MCF 10A (cell line): ENCODE measurements around the gene COL5A2. TPM values are rescaled to one million over a fixed set of nuclear protein-coding genes. Genes with fewer than 3 reads are reported as not detected.

Experiments
- BruUV-seq: library from RNA; stranded (reverse); fragments of 400-500 nt; replicated peaks from 2 replicates; lab custom pipeline; 2021; lab: Mats Ljungman, UMichigan
- CTCF ChIA-PET: fragments of 300-600 bp; sonication (Branson Sonifier 250); formaldehyde crosslinking; extraction: SDS; loops from one replicate; lab custom pipeline; 2021; ENCODE audit warnings: antibody characterized with exemption, inconsistent platforms; lab: Yijun Ruan, JAX
- POLR2A ChIA-PET: fragments of 300-600, 350-650 bp; sonication (Branson Sonifier 250); formaldehyde crosslinking; extraction: SDS; loops from one replicate; lab custom pipeline; 2020; ENCODE audit warnings: antibody characterized with exemption, inconsistent platforms; lab: Yijun Ruan, JAX
- DNase-seq: peaks from one replicate; pipeline ENCODE4 v3.0.0-alpha.2; 2018; ENCODE audit not compliant: unreplicated experiment
- H3K27ac Mint-ChIP-seq: one replicate; pipeline ENCODE4 v1.8.0; 2022; ENCODE audit warnings: mild to moderate bottlenecking, low read depth, mixed read lengths; ENCODE audit not compliant: unreplicated experiment
- H3K27me3 Mint-ChIP-seq: one replicate; pipeline ENCODE4 v1.8.0; 2022; ENCODE audit warnings: mixed read lengths; ENCODE audit not compliant: insufficient read depth, unreplicated experiment
- H3K36me3 Mint-ChIP-seq: one replicate; pipeline ENCODE4 v1.8.0; 2022; ENCODE audit warnings: mild to moderate bottlenecking, moderate library complexity, mixed read lengths; ENCODE audit not compliant: insufficient read depth, unreplicated experiment
- H3K4me1 Mint-ChIP-seq: one replicate; pipeline ENCODE4 v1.8.0; 2022; ENCODE audit warnings: mixed read lengths; ENCODE audit not compliant: insufficient read depth, unreplicated experiment
- H3K4me3 Mint-ChIP-seq: one replicate; pipeline ENCODE4 v1.8.0; 2022; ENCODE audit warnings: mild to moderate bottlenecking, moderate library complexity, mixed read lengths; ENCODE audit not compliant: unreplicated experiment
- H3K9me3 Mint-ChIP-seq: one replicate; pipeline ENCODE4 v1.8.0; 2022; ENCODE audit warnings: mixed read lengths; ENCODE audit not compliant: unreplicated experiment
- intact Hi-C: fragments of 100-400 bp; cut with micrococcal nuclease; formaldehyde crosslinking; loops from 2 replicates; pipeline ENCODE4 v1.14.1; 2022
- total RNA-seq: library from RNA; stranded (reverse); gene quantifications from 2 replicates; pipeline ENCODE4 v1.2.3, GENCODE V29; 2022
- TF ChIP-seq, protein P1 (sequence below): fragments of 200-600 bp; IDR thresholded peaks from one replicate; pipeline ENCODE4 v1.8.0; 2022; ENCODE audit warnings: antibody characterized with exemption, mild to moderate bottlenecking; ENCODE audit not compliant: unreplicated experiment

COL5A2 gene
- total RNA-seq, 1 experiment from 2014 or later, result 7.4 TPM

GRCh38 chr2:189161894-189162293, 17.7 kb downstream of the COL5A2 start:
- no peaks in the 10 kb centered on the region for H3K36me3 Mint-ChIP-seq
- intact Hi-C loops, result no loop called here
- CTCF ChIA-PET, result no interaction called here
- POLR2A ChIA-PET, result no interaction called here
- TF ChIP-seq, protein P1, sequence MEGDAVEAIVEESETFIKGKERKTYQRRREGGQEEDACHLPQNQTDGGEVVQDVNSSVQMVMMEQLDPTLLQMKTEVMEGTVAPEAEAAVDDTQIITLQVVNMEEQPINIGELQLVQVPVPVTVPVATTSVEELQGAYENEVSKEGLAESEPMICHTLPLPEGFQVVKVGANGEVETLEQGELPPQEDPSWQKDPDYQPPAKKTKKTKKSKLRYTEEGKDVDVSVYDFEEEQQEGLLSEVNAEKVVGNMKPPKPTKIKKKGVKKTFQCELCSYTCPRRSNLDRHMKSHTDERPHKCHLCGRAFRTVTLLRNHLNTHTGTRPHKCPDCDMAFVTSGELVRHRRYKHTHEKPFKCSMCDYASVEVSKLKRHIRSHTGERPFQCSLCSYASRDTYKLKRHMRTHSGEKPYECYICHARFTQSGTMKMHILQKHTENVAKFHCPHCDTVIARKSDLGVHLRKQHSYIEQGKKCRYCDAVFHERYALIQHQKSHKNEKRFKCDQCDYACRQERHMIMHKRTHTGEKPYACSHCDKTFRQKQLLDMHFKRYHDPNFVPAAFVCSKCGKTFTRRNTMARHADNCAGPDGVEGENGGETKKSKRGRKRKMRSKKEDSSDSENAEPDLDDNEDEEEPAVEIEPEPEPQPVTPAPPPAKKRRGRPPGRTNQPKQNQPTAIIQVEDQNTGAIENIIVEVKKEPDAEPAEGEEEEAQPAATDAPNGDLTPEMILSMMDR, result no peak
- no TSS peak for BruUV-seq
- no peaks in the 10 kb centered on the region for H3K27me3 Mint-ChIP-seq
- no peak overlapping the region for H3K4me3 Mint-ChIP-seq
- no peaks in the 10 kb centered on the region for H3K9me3 Mint-ChIP-seq
- H3K27ac Mint-ChIP-seq, result no peak overlapping the region
- peaks cover 6% of the 10 kb centered on the region for H3K4me1 Mint-ChIP-seq
- no peak for DNase-seq

- TF ChIP-seq, protein P1, result no peak
- CTCF ChIA-PET, result no interaction called here
- H3K4me3 Mint-ChIP-seq, result no peak overlapping the region
- no peak overlapping the region for H3K27ac Mint-ChIP-seq
- intact Hi-C loops, result no loop called here
- POLR2A ChIA-PET, result no interaction called here
- H3K27me3 Mint-ChIP-seq, result no peaks in the 10 kb centered on the region
- H3K4me1 Mint-ChIP-seq, result no peaks in the 10 kb centered on the region
- no peaks in the 10 kb centered on the region for H3K36me3 Mint-ChIP-seq
- no peak for DNase-seq
- no TSS peak for BruUV-seq
- H3K9me3 Mint-ChIP-seq, result no peaks in the 10 kb centered on the region
Measured at GRCh38 chr2:189159717-189160116, 19.8 kb downstream of the COL5A2 start.

DNA sequence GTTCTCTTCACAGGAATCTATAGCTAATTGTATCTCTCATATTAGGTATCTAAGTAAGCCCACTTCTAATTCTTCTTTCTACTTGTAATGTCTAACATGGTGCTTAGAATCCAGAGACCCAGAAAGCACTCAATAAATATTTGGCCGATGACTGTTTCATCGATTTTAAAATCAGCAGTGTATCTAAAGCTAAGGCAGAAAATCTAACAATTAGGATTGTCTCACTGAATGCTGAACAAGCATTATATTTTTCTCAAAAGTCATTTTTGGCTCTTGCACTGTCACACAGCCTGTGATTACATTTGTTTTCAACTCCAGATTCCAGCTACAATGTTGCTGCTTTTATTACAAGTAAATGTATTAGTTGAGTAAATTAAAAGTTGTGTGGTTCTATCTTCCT, 20.3 kb downstream of the COL5A2 start:
- no peak for DNase-seq
- Mint-ChIP-seq H3K4me1 (no peaks in the 10 kb centered on the region), H3K9me3 (no peaks in the 10 kb centered on the region), H3K27ac (no peak overlapping the region), H3K4me3 (no peak overlapping the region), H3K36me3 (no peaks in the 10 kb centered on the region), H3K27me3 (no peaks in the 10 kb centered on the region)
- no TSS peak for BruUV-seq
- TF ChIP-seq, protein P1, result no peak
- POLR2A ChIA-PET, result no interaction called here
- CTCF ChIA-PET, result no interaction called here
- intact Hi-C loops, result no loop called here

DNA sequence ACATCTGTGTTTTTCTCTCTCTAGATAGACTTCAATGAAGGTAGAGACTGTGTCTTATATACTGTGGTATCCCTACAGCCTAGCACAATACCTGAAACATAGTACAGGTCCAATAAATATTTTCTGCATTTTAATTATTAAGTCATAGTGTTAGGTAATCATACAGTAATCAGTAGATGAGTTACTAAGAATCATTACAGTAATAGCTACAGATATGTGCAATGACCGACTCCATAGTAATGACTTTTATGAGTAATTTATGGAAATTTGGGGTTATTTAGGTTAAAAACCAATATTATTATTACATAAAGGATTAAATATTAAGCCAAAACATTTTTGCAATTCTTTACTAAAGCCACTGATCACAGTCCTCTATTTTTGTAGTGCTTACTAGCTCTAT, 21.6 kb downstream of the COL5A2 start:
- no peak overlapping the region for H3K4me3 Mint-ChIP-seq
- no peaks in the 10 kb centered on the region for H3K36me3 Mint-ChIP-seq
- H3K4me1 Mint-ChIP-seq, result peaks cover 4% of the 10 kb centered on the region
- intact Hi-C loops, result no loop called here
- TF ChIP-seq, protein P1, result no peak
- no peak for DNase-seq
- ChIA-PET CTCF (no interaction called here), POLR2A (no interaction called here)
- no peaks in the 10 kb centered on the region for H3K27me3 Mint-ChIP-seq
- BruUV-seq, result no TSS peak
- no peaks in the 10 kb centered on the region for H3K9me3 Mint-ChIP-seq
- H3K27ac Mint-ChIP-seq, result no peak overlapping the region
